Panc1 (cell line): ENCODE data around the gene IGLL5. TPM values are rescaled to one million over a fixed set of nuclear protein-coding genes. Genes with fewer than 3 reads are reported as not detected.

Experiments used
- ATAC-seq: fragments of 200-7000 bp; cut with Tn5 transposase; 2 replicates; pipeline ENCODE4 v1.9.1; 2020; ENCODE audit warnings: mild to moderate bottlenecking, moderate library complexity
- BruUV-seq: library from RNA; stranded (reverse); fragments of 400-500 nt; replicated peaks from 2 replicates; lab custom pipeline; 2021; lab: Mats Ljungman, UMichigan
- CTCF ChIA-PET: fragments of 300-600 bp; sonication (Branson Sonifier 250); formaldehyde crosslinking; loops from one replicate; lab custom pipeline; 2022; ENCODE audit warnings: antibody characterized with exemption; lab: Charles Lee
- POLR2A ChIA-PET: fragments of 300-600 bp; sonication (Branson Sonifier 250); formaldehyde crosslinking; loops from one replicate; lab custom pipeline; 2022; ENCODE audit warnings: antibody characterized with exemption; lab: Charles Lee
- DNase-seq: peaks from one replicate; pipeline ENCODE4 v3.0.0-alpha.2; 2010; ENCODE audit warnings: low read depth, low spot score
- H3K27ac ChIP-seq: 2 replicates; pipeline ENCODE4 v1.5.1; 2011; ENCODE audit warnings: mild to moderate bottlenecking, low read length, inconsistent platforms
- H3K27me3 ChIP-seq: fragments of 200-500 bp; sonication (Bioruptor generic); 2 replicates; pipeline ENCODE4 v1.6.0; 2014; ENCODE audit warnings: low read length, inconsistent platforms; ENCODE audit not compliant: control insufficient read depth, insufficient read depth
- H3K36me3 ChIP-seq: fragments of 200-500 bp; sonication (Bioruptor generic); 2 replicates; pipeline ENCODE4 v1.5.1; 2014; ENCODE audit warnings: inconsistent platforms, mild to moderate bottlenecking, low read length, moderate library complexity; ENCODE audit not compliant: control insufficient read depth, insufficient read depth
- H3K4me1 ChIP-seq: 2 replicates; pipeline ENCODE4 v1.5.1; 2011; ENCODE audit warnings: inconsistent platforms, mild to moderate bottlenecking, low read length, moderate library complexity; ENCODE audit not compliant: control insufficient read depth, insufficient read depth
- H3K4me3 ChIP-seq, 2 experiments: 2 replicates each; pipeline ENCODE4 v1.5.1; 2011 to 2012; ENCODE audit warnings: low read depth in 2 of 2, low read length in 2 of 2, mild to moderate bottlenecking in 2 of 2, inconsistent platforms in 1 of 2, moderate library complexity in 1 of 2
- H3K9me3 ChIP-seq: fragments of 200-500 bp; sonication (Bioruptor generic); 2 replicates; pipeline ENCODE4 v1.5.1; 2014; ENCODE audit warnings: low read depth, mild to moderate bottlenecking, inconsistent platforms, low read length, moderate library complexity; ENCODE audit not compliant: control insufficient read depth, insufficient read depth
- CTCF ChIP-seq: fragments of 450-650 bp; IDR thresholded peaks from 2 replicates; pipeline ENCODE4 v1.5.1; 2017; ENCODE audit warnings: mild to moderate bottlenecking
- POLR2AphosphoS5 ChIP-seq: IDR thresholded peaks from 2 replicates; pipeline ENCODE4 v1.6.1; 2012; ENCODE audit warnings: mild to moderate bottlenecking, low read depth, low read length, moderate library complexity
- REST ChIP-seq, 2 experiments: IDR thresholded peaks; 2 replicates each; pipeline ENCODE4 v1.6.1; 2011 to 2012; ENCODE audit warnings: low read depth in 2 of 2, control low read depth in 1 of 2, low read length in 1 of 2, mild to moderate bottlenecking in 1 of 2, moderate library complexity in 1 of 2; ENCODE audit not compliant: insufficient read depth in 1 of 2
- SIN3A ChIP-seq: IDR thresholded peaks from 2 replicates; pipeline ENCODE4 v1.6.1; 2012; ENCODE audit warnings: low read depth, mild to moderate bottlenecking, low read length, moderate library complexity, borderline replicate concordance; ENCODE audit not compliant: insufficient read depth
- TCF7L2 ChIP-seq: IDR thresholded peaks from 2 replicates; pipeline ENCODE4 v1.6.1; 2011; ENCODE audit warnings: mild to moderate bottlenecking, low read depth, low read length, inconsistent platforms
- in situ Hi-C: cut with HindIII; loops from 2 replicates; pipeline ENCODE4 v1.10.0; 2016; ENCODE audit warnings: low sequenced_read_pairs, low pct_unique_long_range_greater_than_20kb
- intact Hi-C: fragments of 100-400 bp; cut with micrococcal nuclease; formaldehyde crosslinking; loops from one replicate; pipeline ENCODE4 v1.10.0; 2022; ENCODE audit not compliant: unreplicated experiment
- total RNA-seq: library from RNA; stranded (reverse); gene quantifications from one replicate; pipeline ENCODE4 v1.2.1, GENCODE V29; 2021; ENCODE audit not compliant: unreplicated experiment

IGLL5 gene
- total RNA-seq, 1 experiment from 2014 or later: not detected

- TF ChIP-seq CTCF (no peak), SIN3A (no peak), REST (IDR thresholded peaks at IDR 0.05; ENCODE audit: insufficient read depth in 1 of 2, low read depth in 2 of 2, low read length in 1 of 2) (no peak), POLR2AphosphoS5 (no peak), TCF7L2 (no peak)
- DNase-seq (no peak), ATAC-seq (no peak)
- no peak overlapping the region for H3K4me3 ChIP-seq
- H3K27me3 ChIP-seq: peaks cover 13% of the 10 kb centered on the region
- no peaks in the 10 kb centered on the region for H3K4me1 ChIP-seq
- H3K27ac ChIP-seq: no peak overlapping the region
- POLR2A ChIA-PET: no interaction called here
- CTCF ChIA-PET: no interaction called here
- in situ Hi-C loops (no loop called here), intact Hi-C loops (no loop called here)
- no peaks in the 10 kb centered on the region for H3K9me3 ChIP-seq
- BruUV-seq: no TSS peak
- H3K36me3 ChIP-seq: no peaks in the 10 kb centered on the region
These were observed 7.4 kb downstream of the IGLL5 start for GRCh38 chr22:22894740-22895731.

DNA sequence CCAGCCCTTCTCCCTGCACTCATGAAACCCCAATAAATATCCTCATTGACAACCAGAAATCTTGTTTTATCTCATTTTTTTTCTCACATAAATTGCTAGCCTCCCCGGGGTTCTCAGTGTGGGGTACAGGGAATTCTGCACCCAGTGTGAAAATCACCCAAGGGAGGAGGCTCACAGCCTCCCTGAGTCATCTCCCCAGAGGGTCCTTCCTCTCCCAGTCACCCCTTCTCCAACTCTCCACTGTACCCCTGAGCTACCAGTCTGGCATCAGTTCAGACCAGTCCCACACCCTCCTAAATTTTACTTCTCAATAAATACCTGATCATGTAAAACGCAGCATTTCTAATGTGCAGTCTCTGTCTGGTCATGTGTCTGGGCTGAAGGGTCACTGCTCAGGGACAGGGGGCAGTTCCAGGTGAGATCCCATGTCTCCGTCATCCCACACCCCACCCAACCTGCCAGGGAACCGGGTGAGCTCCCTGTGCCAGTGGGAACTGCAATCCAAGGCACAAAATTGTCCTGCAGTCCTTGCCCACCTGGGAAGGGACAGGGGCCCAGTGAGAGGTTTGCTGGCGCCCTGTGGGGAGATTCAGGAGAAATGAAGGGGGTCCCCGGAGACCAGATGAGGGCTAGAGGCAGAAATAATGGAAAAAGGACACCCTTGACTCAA, 8.3 kb downstream of the IGLL5 start:
- intact Hi-C loops (no loop called here), in situ Hi-C loops (no loop called here)
- H3K9me3 ChIP-seq: no peaks in the 10 kb centered on the region
- H3K36me3 ChIP-seq: no peaks in the 10 kb centered on the region
- TF ChIP-seq TCF7L2 (no peak), SIN3A (no peak)
- no peak for DNase-seq
- H3K4me1 ChIP-seq: no peaks in the 10 kb centered on the region
- peaks cover 8% of the 10 kb centered on the region for H3K27me3 ChIP-seq
- no peak overlapping the region for H3K27ac ChIP-seq
- POLR2A ChIA-PET: no interaction called here
- BruUV-seq: no TSS peak
- no peak overlapping the region for H3K4me3 ChIP-seq
- CTCF ChIA-PET: no interaction called here
- ATAC-seq: no peak
